ENCODE measurements around the gene HCN1. TPM values are rescaled to one million over a fixed set of nuclear protein-coding genes. Genes with fewer than 3 reads are reported as not detected.

The HCN1 gene
- total and polyA plus RNA-seq, 2 of the 8 experiments (the other 6 are each of a cell fraction or from before 2014, with no cell fraction given) = 1.1 to 6.7 TPM

GRCh38 chr5:45335978-45336377 is 360.2 kb downstream of the HCN1 start:
- no peaks in the 10 kb centered on the region for H3K79me1 ChIP-seq (ENCODE audit: low read depth, low read length)
- no peak overlapping the region for H2AFZ ChIP-seq (ENCODE audit: low read length)
- H3K36me3 ChIP-seq (ENCODE audit: control insufficient read depth in 2 of 4, insufficient read depth in 4 of 4, low read length in 3 of 4) = no peaks in the 10 kb centered on the region
- no peak overlapping the region for H3K14ac ChIP-seq (ENCODE audit: insufficient read length)
- no peak overlapping the region for H2BK120ac ChIP-seq (replicated peaks; ENCODE audit: low read depth, low read length)
- no peaks in the 10 kb centered on the region for H3K79me2 ChIP-seq (ENCODE audit: control insufficient read depth in 1 of 2, insufficient read depth in 2 of 2, low read length in 2 of 2)
- no peak overlapping the region for H4K91ac ChIP-seq (replicated peaks; ENCODE audit: insufficient read length, low read length)
- DNase-seq (ENCODE audit: low read depth in 1 of 2, low spot score in 2 of 2) (no peak), FAIRE-seq (no peak)
- H2BK15ac ChIP-seq (ENCODE audit: low read length) = no peak overlapping the region
- no peak overlapping the region for H2BK12ac ChIP-seq (ENCODE audit: low read depth, low read length)
- H2AK5ac ChIP-seq (ENCODE audit: low read depth, low read length) = no peak overlapping the region
- no peak overlapping the region for H4K8ac ChIP-seq (ENCODE audit: extremely low read depth, insufficient read depth, low read length)
- H3K23ac ChIP-seq (ENCODE audit: insufficient read length) = no peak overlapping the region
- no peaks in the 10 kb centered on the region for H3K27me3 ChIP-seq (replicated peaks in 1 of 4; ENCODE audit: control insufficient read depth in 3 of 4, extremely low read depth in 1 of 4, insufficient read depth in 3 of 4, low read length in 3 of 4)
- no peak overlapping the region for H3K9ac ChIP-seq (replicated peaks in 1 of 4; ENCODE audit: extremely low read depth in 1 of 4, low read depth in 3 of 4, low read length in 3 of 4)
- H3K56ac ChIP-seq (replicated peaks; ENCODE audit: insufficient read length, low read depth, low read length) = no peak overlapping the region
- ChIA-PET CTCF (ENCODE audit: partially characterized antibody) (interaction anchor here (1.2 kb wide), 1 partner anchor 297 kb away, joined by 3 read pairs; no protein-coding TSS in a partner anchor), POLR2A (ENCODE audit: partially characterized antibody) (no interaction called here)
- no peak overlapping the region for H3K4me2 ChIP-seq (ENCODE audit: insufficient read depth in 1 of 2, low read depth in 2 of 2, low read length in 2 of 2)
- 89% methylated on average over 2 of the region's 2 CpGs; no CpG with 5 or more reads in 1 of the 2 experiments for WGBS, 2 experiments (ENCODE audit: extremely low coverage in 1 of 2, insufficient coverage in 1 of 2, insufficient read length in 1 of 2, insufficient replicate concordance in 2 of 2, low coverage in 1 of 2, low lambda C conversion rate in 2 of 2, missing lambda C conversion rate in 1 of 2)
- no peaks in the 10 kb centered on the region for H4K20me1 ChIP-seq (replicated peaks in 1 of 2; ENCODE audit: control insufficient read depth in 1 of 2, insufficient read depth in 2 of 2, low read length in 2 of 2)
- H4K5ac ChIP-seq (ENCODE audit: insufficient read length, low read depth, low read length) = no peak overlapping the region
- no peaks in the 10 kb centered on the region for H3K23me2 ChIP-seq (ENCODE audit: low read depth, low read length)
- H2BK5ac ChIP-seq (ENCODE audit: low read depth, low read length) = no peak overlapping the region
- no peak overlapping the region for H3K18ac ChIP-seq (ENCODE audit: extremely low read depth, low read length)
- H3K27ac ChIP-seq (ENCODE audit: low read depth, low read length) = no peak overlapping the region
- no peak overlapping the region for H2BK20ac ChIP-seq (ENCODE audit: low read length)
- no peak overlapping the region for H3K4ac ChIP-seq (replicated peaks; ENCODE audit: insufficient read length, low read depth, low read length)
- H3K9me3 ChIP-seq (ENCODE audit: insufficient read depth in 2 of 2, low read depth in 1 of 2, low read length in 1 of 2) = no peaks in the 10 kb centered on the region
- no peaks in the 10 kb centered on the region for H3K4me1 ChIP-seq (replicated peaks in 1 of 4; ENCODE audit: control insufficient read depth in 3 of 4, insufficient read depth in 4 of 4, low read length in 3 of 4)
- H3K4me3 ChIP-seq (ENCODE audit: extremely low read depth in 1 of 4, insufficient read depth in 2 of 4, low read depth in 3 of 4, low read length in 4 of 4) = no peak overlapping the region
- TF ChIP-seq KDM5A (IDR thresholded peaks at IDR 0.05; ENCODE audit: low read length) = no peak

Data from H1 (cell line).